ENCODE measurements around the gene SLC38A8.

The SLC38A8 gene

GRCh38 chr16:84026606-84027005 lies 16.0 kb downstream of the SLC38A8 start:
- TF ChIP-seq CTCF (conservative IDR thresholded peaks at IDR 0.05), result no peak
- no peak overlapping the region for H3K27ac ChIP-seq

- no peak overlapping the region for H3K27ac ChIP-seq
Measured at GRCh38 chr16:84024854-84025253, 17.7 kb downstream of the SLC38A8 start.

GRCh38 chr16:84022644-84023043 lies 20.0 kb downstream of the SLC38A8 start:
- no peak overlapping the region for H3K27ac ChIP-seq
- TF ChIP-seq CTCF (conservative IDR thresholded peaks at IDR 0.05), result no peak

More at GRCh38 chr16:84024854-84025253, 17.7 kb downstream of the SLC38A8 start:
- TF ChIP-seq CTCF (conservative IDR thresholded peaks at IDR 0.05), result no peak

- no peak overlapping the region for H3K27ac ChIP-seq
- no peak for TF ChIP-seq CTCF (conservative IDR thresholded peaks at IDR 0.05)
Measured at GRCh38 chr16:84021488-84021887, 21.1 kb downstream of the SLC38A8 start.

DNA sequence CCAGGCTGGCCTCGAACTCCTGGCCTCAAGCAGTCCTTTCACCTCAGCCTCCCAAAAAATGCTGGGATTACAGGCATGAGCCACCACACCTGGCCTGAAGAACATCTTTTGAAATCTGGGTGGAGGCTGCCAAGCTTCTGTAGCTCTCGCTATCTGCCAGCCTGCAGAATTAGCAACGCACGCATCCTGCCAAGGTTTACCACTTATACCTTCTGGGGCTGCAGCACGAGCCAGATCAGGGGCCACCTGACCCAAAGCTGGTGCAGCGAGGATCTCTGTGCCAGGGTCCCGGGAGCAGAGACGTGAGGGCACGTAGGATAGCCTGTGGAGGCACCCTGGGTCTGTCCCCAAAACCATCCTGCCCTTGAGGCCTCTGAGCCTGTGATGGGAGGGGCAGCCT lies 22.2 kb downstream of the SLC38A8 start:
- no peak overlapping the region for H3K27ac ChIP-seq
- no peak for TF ChIP-seq CTCF (conservative IDR thresholded peaks at IDR 0.05)

GRCh38 chr16:84018710-84019109 lies 23.9 kb downstream of the SLC38A8 start:
- TF ChIP-seq CTCF (conservative IDR thresholded peaks at IDR 0.05), result no peak
- H3K27ac ChIP-seq, result no peak overlapping the region

- H3K27ac ChIP-seq, result no peak overlapping the region
- TF ChIP-seq CTCF (conservative IDR thresholded peaks at IDR 0.05), result no peak
Measured at GRCh38 chr16:84016477-84016876, 26.1 kb downstream of the SLC38A8 start.

DNA sequence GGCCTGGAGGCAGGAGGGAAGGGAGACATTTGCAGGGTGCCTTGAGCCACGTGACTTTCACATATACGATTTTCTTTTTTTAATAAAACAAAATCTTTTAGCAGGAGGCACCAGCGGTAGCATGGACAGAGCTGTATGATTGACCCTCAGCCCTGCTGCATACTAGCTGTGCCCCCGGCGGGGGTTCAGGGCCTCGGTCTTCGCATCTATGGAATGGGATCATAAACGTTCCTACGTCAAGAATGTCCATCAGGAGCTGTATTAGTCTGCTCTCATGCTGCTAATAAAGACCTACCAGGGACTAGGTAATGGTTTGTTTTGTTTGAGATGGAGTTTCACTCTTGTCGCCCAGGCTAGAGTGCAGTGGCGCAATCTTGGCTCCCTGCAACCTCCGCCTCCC lies 27.2 kb downstream of the SLC38A8 start:
- no peak for TF ChIP-seq CTCF (conservative IDR thresholded peaks at IDR 0.05)

More for the DNA sequence above, 27.2 kb downstream of the SLC38A8 start:
- H3K27ac ChIP-seq, result no peak overlapping the region
